ENCODE measurements around the gene SNX30.

SNX30 gene

GRCh38 chr9:112785986-112786385 lies 35.4 kb downstream of the SNX30 start:
- DNase-seq: no peak

- no peak for DNase-seq
Observed at GRCh38 chr9:112786829-112787520, 36.4 kb downstream of the SNX30 start.

- no peak for DNase-seq
Observed at GRCh38 chr9:112787978-112788377, 37.4 kb downstream of the SNX30 start.

- no peak for DNase-seq
Observed at GRCh38 chr9:112789473-112789872, 38.9 kb downstream of the SNX30 start.

- no peak for DNase-seq
Observed at GRCh38 chr9:112789891-112790774, 39.6 kb downstream of the SNX30 start.

- DNase-seq: no peak
Observed at GRCh38 chr9:112792670-112793069, 42.1 kb downstream of the SNX30 start.

- DNase-seq: peak; percentile 78
Observed at GRCh38 chr9:112793213-112793810, 42.8 kb downstream of the SNX30 start.

- no peak for DNase-seq
Observed at GRCh38 chr9:112794731-112795130, 44.2 kb downstream of the SNX30 start.

GRCh38 chr9:112795921-112796320 lies 45.4 kb downstream of the SNX30 start:
- no peak for DNase-seq

GRCh38 chr9:112796485-112796884 lies 45.9 kb downstream of the SNX30 start:
- DNase-seq: no peak

- no peak for DNase-seq
Observed at GRCh38 chr9:112809351-112809848, 58.8 kb downstream of the SNX30 start.

GRCh38 chr9:112809906-112810305 lies 59.3 kb downstream of the SNX30 start:
- DNase-seq: no peak

GRCh38 chr9:112810696-112811490 lies 60.3 kb downstream of the SNX30 start:
- no peak for DNase-seq

GRCh38 chr9:112811518-112811917 lies 61.0 kb downstream of the SNX30 start:
- DNase-seq: no peak

- DNase-seq: no peak
Observed at GRCh38 chr9:112815868-112816267, 65.3 kb downstream of the SNX30 start.

- no peak for DNase-seq
Observed at GRCh38 chr9:112817860-112818203, 67.3 kb downstream of the SNX30 start.

GRCh38 chr9:112819635-112820496 lies 69.3 kb downstream of the SNX30 start:
- no peak for DNase-seq

GRCh38 chr9:112820881-112821280 lies 70.3 kb downstream of the SNX30 start:
- DNase-seq: no peak

GRCh38 chr9:112822618-112823017 lies 72.1 kb downstream of the SNX30 start:
- no peak for DNase-seq

GRCh38 chr9:112823257-112823656 lies 72.7 kb downstream of the SNX30 start:
- no peak for DNase-seq

- DNase-seq: no peak
Observed at GRCh38 chr9:112831281-112831851, 80.8 kb downstream of the SNX30 start.

Measured in T-helper 9 cell (primary cell).